ENCODE measurements around the gene ARSH.

Gene ARSH

GRCh38 chrX:2984342-2984741 is 22.0 kb upstream of the ARSH start:
- no peaks in the 10 kb centered on the region for H3K79me2 ChIP-seq (ENCODE audit: insufficient read depth, low read length)
- no peak overlapping the region for H3K4me3 ChIP-seq (ENCODE audit: insufficient read depth, low read length, poor library complexity, severe bottlenecking)
- H3K9me3 ChIP-seq (ENCODE audit: insufficient read depth, low read length), result no peaks in the 10 kb centered on the region
- H3K36me3 ChIP-seq (ENCODE audit: low read length), result no peaks in the 10 kb centered on the region
- H3F3A ChIP-seq (ENCODE audit: insufficient read depth), result no peaks in the 10 kb centered on the region
- TF ChIP-seq EZH2phosphoT487 (conservative IDR thresholded peaks at IDR 0.05; ENCODE audit: low read length) (no peak), CTCF (IDR thresholded peaks at IDR 0.05; ENCODE audit: insufficient read depth, low read length, poor library complexity, severe bottlenecking) (no peak)
- no peaks in the 10 kb centered on the region for H3K9me2 ChIP-seq (replicated peaks; ENCODE audit: insufficient read depth, low read length)
- H3K27me3 ChIP-seq (ENCODE audit: low read length), result no peaks in the 10 kb centered on the region
- H3K27ac ChIP-seq (ENCODE audit: low read depth, low read length), result no peak overlapping the region
- no peak overlapping the region for H3K9ac ChIP-seq (ENCODE audit: low read length)
- H3K4me2 ChIP-seq (ENCODE audit: low read depth, low read length, poor library complexity, severe bottlenecking), result no peak overlapping the region
- no peak overlapping the region for H2AFZ ChIP-seq (ENCODE audit: low read depth, low read length, severe bottlenecking)
- H4K20me1 ChIP-seq (ENCODE audit: low read depth, low read length), result no peaks in the 10 kb centered on the region

GRCh38 chrX:2989565-2989964 is 16.8 kb upstream of the ARSH start:
- no peaks in the 10 kb centered on the region for H3K9me3 ChIP-seq (ENCODE audit: insufficient read depth, low read length)
- H3K36me3 ChIP-seq (ENCODE audit: low read length), result no peaks in the 10 kb centered on the region
- H3K79me2 ChIP-seq (ENCODE audit: insufficient read depth, low read length), result no peaks in the 10 kb centered on the region
- TF ChIP-seq EZH2phosphoT487 (conservative IDR thresholded peaks at IDR 0.05; ENCODE audit: low read length), result no peak
- no peak for TF ChIP-seq CTCF (IDR thresholded peaks at IDR 0.05; ENCODE audit: insufficient read depth, low read length, poor library complexity, severe bottlenecking)
- no peak overlapping the region for H3K27ac ChIP-seq (ENCODE audit: low read depth, low read length)
- H3F3A ChIP-seq (ENCODE audit: insufficient read depth), result no peaks in the 10 kb centered on the region
- no peaks in the 10 kb centered on the region for H3K9me2 ChIP-seq (replicated peaks; ENCODE audit: insufficient read depth, low read length)
- no peak overlapping the region for H2AFZ ChIP-seq (ENCODE audit: low read depth, low read length, severe bottlenecking)
- no peaks in the 10 kb centered on the region for H4K20me1 ChIP-seq (ENCODE audit: low read depth, low read length)
- no peak overlapping the region for H3K4me2 ChIP-seq (ENCODE audit: low read depth, low read length, poor library complexity, severe bottlenecking)
- no peaks in the 10 kb centered on the region for H3K27me3 ChIP-seq (ENCODE audit: low read length)
- no peak overlapping the region for H3K9ac ChIP-seq (ENCODE audit: low read length)
- H3K4me3 ChIP-seq (ENCODE audit: insufficient read depth, low read length, poor library complexity, severe bottlenecking), result no peak overlapping the region

GRCh38 chrX:3010532-3010931 is 4.2 kb downstream of the ARSH start:
- Histone ChIP-seq H3K27ac (ENCODE audit: low read depth, low read length) (no peak overlapping the region), H3K79me2 (ENCODE audit: insufficient read depth, low read length) (no peaks in the 10 kb centered on the region), H3K36me3 (ENCODE audit: low read length) (no peaks in the 10 kb centered on the region), H3K4me3 (ENCODE audit: insufficient read depth, low read length, poor library complexity, severe bottlenecking) (no peak overlapping the region), H3K4me2 (ENCODE audit: low read depth, low read length, poor library complexity, severe bottlenecking) (no peak overlapping the region), H4K20me1 (ENCODE audit: low read depth, low read length) (no peaks in the 10 kb centered on the region), H3K9me2 (replicated peaks; ENCODE audit: insufficient read depth, low read length) (no peaks in the 10 kb centered on the region), H3K9me3 (ENCODE audit: insufficient read depth, low read length) (no peaks in the 10 kb centered on the region), H2AFZ (ENCODE audit: low read depth, low read length, severe bottlenecking) (no peak overlapping the region), H3K9ac (ENCODE audit: low read length) (no peak overlapping the region), H3K27me3 (ENCODE audit: low read length) (no peaks in the 10 kb centered on the region), H3F3A (ENCODE audit: insufficient read depth) (no peaks in the 10 kb centered on the region)
- TF ChIP-seq EZH2phosphoT487 (conservative IDR thresholded peaks at IDR 0.05; ENCODE audit: low read length), result no peak
- TF ChIP-seq CTCF (IDR thresholded peaks at IDR 0.05; ENCODE audit: insufficient read depth, low read length, poor library complexity, severe bottlenecking), result no peak

GRCh38 chrX:3017492-3017891 is 11.1 kb downstream of the ARSH start:
- TF ChIP-seq EZH2phosphoT487 (conservative IDR thresholded peaks at IDR 0.05; ENCODE audit: low read length), result no peak
- no peak for TF ChIP-seq CTCF (IDR thresholded peaks at IDR 0.05; ENCODE audit: insufficient read depth, low read length, poor library complexity, severe bottlenecking)
- no peak overlapping the region for H2AFZ ChIP-seq (ENCODE audit: low read depth, low read length, severe bottlenecking)

More at GRCh38 chrX:3017492-3017891, 11.1 kb downstream of the ARSH start:
- Histone ChIP-seq H3K36me3 (ENCODE audit: low read length) (no peaks in the 10 kb centered on the region), H3K4me3 (ENCODE audit: insufficient read depth, low read length, poor library complexity, severe bottlenecking) (no peak overlapping the region), H3K79me2 (ENCODE audit: insufficient read depth, low read length) (no peaks in the 10 kb centered on the region), H3K27ac (ENCODE audit: low read depth, low read length) (no peak overlapping the region), H3K9ac (ENCODE audit: low read length) (no peak overlapping the region), H3K4me2 (ENCODE audit: low read depth, low read length, poor library complexity, severe bottlenecking) (no peak overlapping the region), H3K9me2 (replicated peaks; ENCODE audit: insufficient read depth, low read length) (no peaks in the 10 kb centered on the region), H4K20me1 (ENCODE audit: low read depth, low read length) (no peaks in the 10 kb centered on the region), H3K9me3 (ENCODE audit: insufficient read depth, low read length) (no peaks in the 10 kb centered on the region), H3F3A (ENCODE audit: insufficient read depth) (no peaks in the 10 kb centered on the region), H3K27me3 (ENCODE audit: low read length) (no peaks in the 10 kb centered on the region)
